ENCODE results near the gene VWA2. TPM values are rescaled to one million over a fixed set of nuclear protein-coding genes. Genes with fewer than 3 reads are reported as not detected.

Gene VWA2
- total RNA-seq, 4 donors from 2014 or later: 0.64 to 3.3 TPM; not detected in 2

- no peak for DNase-seq
- no peak for TF ChIP-seq POLR2A (IDR thresholded peaks at IDR 0.05)
- no peak for TF ChIP-seq POLR2AphosphoS5 (IDR thresholded peaks at IDR 0.05)
- no peak for TF ChIP-seq EP300 (IDR thresholded peaks at IDR 0.05; ENCODE audit: low read depth)
- TF ChIP-seq CTCF (IDR thresholded peaks at IDR 0.05): no peak
- no peak overlapping the region for H3K4me3 ChIP-seq
- H3K4me1 ChIP-seq: no peaks in the 10 kb centered on the region
- intact Hi-C loops (cut with DNase I; ENCODE audit: low total_unique reads) (no loop called here), in situ Hi-C loops (cut with MboI; ENCODE audit: low pct_ligation_motif_present in 1 of 4, low pct_unique_long_range_greater_than_20kb in 1 of 4, low sequenced_read_pairs in 3 of 4) (loop anchor here in 3 of 4 donors (10.0 to 25.0 kb wide), 3 partner anchors 119 to 472 kb away; no protein-coding TSS in a partner anchor)
- 90% methylated on average over 22 of the region's 22 CpGs; no CpG with 5 or more reads in 1 of the 2 donors for WGBS, 2 donors (ENCODE audit: low coverage in 1 of 2)
- H3K36me3 ChIP-seq: no peaks in the 10 kb centered on the region
- no peaks in the 10 kb centered on the region for H3K9me3 ChIP-seq
- H3K27me3 ChIP-seq: no peaks in the 10 kb centered on the region
- H3K27ac ChIP-seq: no peak overlapping the region
These were observed 76.7 kb downstream of the VWA2 start for GRCh38 chr10:114315566-114316420.

GRCh38 chr10:114316744-114317143, 77.7 kb downstream of the VWA2 start:
- Histone ChIP-seq H3K36me3 (no peaks in the 10 kb centered on the region), H3K4me1 (no peaks in the 10 kb centered on the region), H3K27ac (no peak overlapping the region), H3K27me3 (no peaks in the 10 kb centered on the region), H3K4me3 (no peak overlapping the region), H3K9me3 (no peaks in the 10 kb centered on the region)
- TF ChIP-seq POLR2AphosphoS5 (IDR thresholded peaks at IDR 0.05) (no peak), POLR2A (IDR thresholded peaks at IDR 0.05) (no peak)
- WGBS, 2 donors (ENCODE audit: low coverage in 1 of 2): 82 to 85% methylated on average over 3 to 5 of the region's 5 CpGs
- in situ Hi-C loops (cut with MboI; ENCODE audit: low pct_ligation_motif_present in 1 of 4, low pct_unique_long_range_greater_than_20kb in 1 of 4, low sequenced_read_pairs in 3 of 4): loop anchor here in 3 of 4 donors (10.0 to 25.0 kb wide), 3 partner anchors 118 to 471 kb away; no protein-coding TSS in a partner anchor
- DNase-seq: no peak
- intact Hi-C loops (cut with DNase I; ENCODE audit: low total_unique reads): no loop called here

GRCh38 chr10:114319406-114320248, 80.6 kb downstream of the VWA2 start:
- no peak for DNase-seq
- Histone ChIP-seq H3K9me3 (no peaks in the 10 kb centered on the region), H3K4me1 (no peaks in the 10 kb centered on the region), H3K27me3 (no peaks in the 10 kb centered on the region), H3K36me3 (no peaks in the 10 kb centered on the region), H3K27ac (no peak overlapping the region), H3K4me3 (no peak overlapping the region)
- in situ Hi-C loops (cut with MboI; ENCODE audit: low pct_ligation_motif_present in 1 of 4, low pct_unique_long_range_greater_than_20kb in 1 of 4, low sequenced_read_pairs in 3 of 4): loop anchor here in 3 of 4 donors (10.0 to 25.0 kb wide), 3 partner anchors 115 to 468 kb away; no protein-coding TSS in a partner anchor
- intact Hi-C loops (cut with DNase I; ENCODE audit: low total_unique reads): no loop called here
- TF ChIP-seq POLR2A (IDR thresholded peaks at IDR 0.05) (no peak), POLR2AphosphoS5 (IDR thresholded peaks at IDR 0.05) (no peak), EP300 (IDR thresholded peaks at IDR 0.05; ENCODE audit: low read depth) (no peak), CTCF (IDR thresholded peaks at IDR 0.05) (no peak)
- 79 to 85% methylated on average over 7 to 18 of the region's 18 CpGs for WGBS, 2 donors (ENCODE audit: low coverage in 1 of 2)

- in situ Hi-C loops (cut with MboI; ENCODE audit: low pct_ligation_motif_present in 1 of 4, low pct_unique_long_range_greater_than_20kb in 1 of 4, low sequenced_read_pairs in 3 of 4) (loop anchor here in 3 of 4 donors (25.0 kb wide), 2 partner anchors 117 to 467 kb away; no protein-coding TSS in a partner anchor), intact Hi-C loops (cut with DNase I; ENCODE audit: low total_unique reads) (no loop called here)
- no peaks in the 10 kb centered on the region for H3K4me1 ChIP-seq
- no peaks in the 10 kb centered on the region for H3K27me3 ChIP-seq
- H3K4me3 ChIP-seq: no peak overlapping the region
- TF ChIP-seq CTCF (IDR thresholded peaks at IDR 0.05) (no peak), EP300 (IDR thresholded peaks at IDR 0.05; ENCODE audit: low read depth) (no peak), POLR2A (IDR thresholded peaks at IDR 0.05) (no peak), POLR2AphosphoS5 (IDR thresholded peaks at IDR 0.05) (no peak)
- WGBS, 2 donors (ENCODE audit: low coverage in 1 of 2): 67 to 90% methylated on average over 3 to 23 of the region's 23 CpGs
- no peaks in the 10 kb centered on the region for H3K9me3 ChIP-seq
- no peak for DNase-seq
- H3K27ac ChIP-seq: no peak overlapping the region
- no peaks in the 10 kb centered on the region for H3K36me3 ChIP-seq
These were observed 81.4 kb downstream of the VWA2 start for GRCh38 chr10:114320249-114321116.

All from transverse colon (tissue), 4 donors.